ENCODE measurements around the gene EIF3L.
A peak's percentile ranks its signal among the peaks of the same experiment; 100 is the strongest.

EIF3L gene

GRCh38 chr22:37855462-37855861, 6.2 kb downstream of the EIF3L start:
- DNase-seq (ENCODE audit: low spot score): no peak

DNA sequence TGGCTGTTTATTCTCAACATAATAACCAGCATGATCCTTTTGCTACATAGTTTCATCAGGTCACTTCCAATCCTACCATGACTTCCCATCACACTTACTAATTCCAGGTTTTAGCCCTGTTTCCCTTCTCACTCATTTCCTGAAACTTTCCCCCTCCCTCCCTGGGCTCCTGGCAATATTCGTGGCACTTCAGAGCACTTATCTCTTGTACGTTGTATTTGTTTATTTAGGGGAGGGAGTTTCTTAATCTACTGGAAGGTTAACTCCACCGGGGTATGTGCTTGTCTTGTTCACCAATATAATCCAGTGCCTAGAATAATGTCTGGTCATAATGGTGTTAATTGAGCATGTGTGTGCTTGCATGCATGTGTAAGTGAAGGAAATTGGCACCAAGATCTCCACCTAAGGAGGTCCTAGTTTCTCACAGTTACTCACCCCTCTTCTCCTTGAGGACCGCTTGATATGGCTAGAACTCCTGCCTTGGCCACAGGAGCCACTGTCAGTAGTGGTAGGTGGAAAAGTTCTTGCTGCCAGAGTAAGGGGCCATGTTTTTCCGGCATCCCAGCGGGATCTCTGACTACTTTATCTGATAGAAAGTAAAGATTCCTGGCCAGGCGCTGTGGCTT, 11.7 kb downstream of the EIF3L start:
- DNase-seq (ENCODE audit: low spot score): no peak

- DNase-seq (ENCODE audit: low spot score): no peak
These were observed 13.5 kb downstream of the EIF3L start for GRCh38 chr22:37862570-37863325.

- DNase-seq (ENCODE audit: low spot score): no peak
These were observed 16.3 kb downstream of the EIF3L start for GRCh38 chr22:37865510-37865909.

GRCh38 chr22:37870273-37870672, 21.1 kb downstream of the EIF3L start:
- no peak for DNase-seq (ENCODE audit: low spot score)

DNA sequence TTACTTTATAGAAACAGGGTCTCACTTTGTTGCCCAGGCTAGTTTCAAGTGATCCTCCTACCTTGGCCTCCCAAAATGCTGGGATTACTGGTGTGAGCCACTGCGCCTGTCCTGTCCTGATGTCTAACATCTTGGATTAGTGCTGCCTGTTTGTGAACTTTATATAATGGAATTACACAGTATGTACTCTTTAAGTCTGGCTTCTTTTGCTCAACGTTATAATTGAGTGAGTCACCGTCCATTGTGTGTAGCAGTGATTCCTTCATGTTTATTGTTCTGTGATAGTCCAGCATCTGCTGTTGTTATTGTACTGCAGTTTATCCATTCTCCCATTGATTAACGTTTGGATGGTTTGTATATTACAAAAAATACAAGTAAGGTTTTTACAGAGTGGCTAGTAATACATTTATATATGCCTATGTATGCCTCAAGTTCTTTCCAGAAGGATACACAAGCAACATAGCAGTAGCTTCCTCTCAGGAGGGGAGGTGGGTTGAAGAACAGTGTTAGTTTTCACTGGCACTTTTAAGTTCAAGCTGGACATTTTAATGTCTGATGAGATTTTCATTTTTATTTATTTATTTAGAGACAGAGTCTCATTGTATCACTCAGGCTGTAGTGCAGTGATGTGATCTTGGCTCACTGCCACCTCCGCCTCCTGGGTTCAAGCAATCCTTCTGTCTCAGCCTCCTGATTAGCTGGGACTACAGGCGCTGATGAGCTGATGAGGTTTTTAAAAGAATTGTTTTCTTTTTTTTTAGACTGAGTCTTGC, 31.6 kb downstream of the EIF3L start:
- no peak for DNase-seq (ENCODE audit: low spot score)

DNA sequence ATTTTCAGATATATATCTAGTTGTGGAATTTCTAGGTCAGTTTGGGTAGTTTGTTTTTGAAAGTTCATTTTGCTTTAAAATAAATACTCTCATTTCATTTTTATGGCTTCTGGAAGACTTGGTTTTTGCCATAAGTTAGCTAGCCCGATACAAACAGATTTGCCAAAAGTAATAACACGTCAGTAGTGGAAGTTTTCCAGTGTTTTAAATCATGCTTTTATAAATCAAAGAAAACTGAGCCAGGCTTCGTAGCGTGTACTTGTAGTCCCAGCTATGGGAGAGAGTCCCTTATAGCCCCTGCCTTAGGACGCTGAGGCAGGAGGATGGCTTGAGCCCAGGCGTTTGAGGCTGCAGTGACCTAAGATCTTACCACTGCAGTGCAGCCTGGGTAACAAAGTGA, 35.2 kb downstream of the EIF3L start:
- no peak for DNase-seq (ENCODE audit: low spot score)

DNA sequence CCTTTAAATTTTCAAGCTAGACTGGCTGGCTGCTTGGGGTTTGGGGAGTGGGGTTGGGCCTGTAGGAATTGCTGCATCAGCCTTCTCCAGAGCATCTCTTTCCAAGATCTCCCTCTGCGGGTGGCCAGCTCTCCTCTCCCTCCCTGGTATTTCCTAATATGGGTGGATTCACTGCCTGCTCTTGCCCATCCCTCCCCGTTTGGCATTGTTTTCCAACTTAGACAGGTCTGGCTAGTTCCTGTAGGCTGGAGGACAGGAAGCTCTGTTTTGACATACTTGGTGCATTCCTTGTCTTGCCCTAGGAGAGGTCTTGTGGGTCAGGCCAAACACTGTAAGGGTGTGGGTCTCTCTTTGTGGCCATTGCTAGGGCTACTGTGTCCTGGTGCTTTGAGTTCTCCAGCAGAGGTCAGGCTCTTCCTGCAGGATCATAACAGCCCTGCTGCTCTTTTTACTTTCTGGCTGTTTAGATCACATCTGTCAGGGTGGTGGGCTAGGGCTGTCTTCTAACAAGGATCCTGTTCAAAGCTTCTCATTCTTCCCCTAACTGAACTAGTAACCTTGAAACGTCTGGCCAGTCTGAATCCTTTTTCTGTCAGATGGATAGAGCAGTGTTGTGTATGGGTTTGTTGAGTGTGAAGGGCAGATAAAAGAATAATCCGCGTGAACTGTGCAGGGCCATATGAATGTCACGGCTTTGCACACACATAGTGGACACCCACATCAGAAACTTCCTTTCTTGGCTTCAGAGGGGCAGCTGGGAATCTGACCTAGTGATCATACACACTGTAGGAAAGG, 38.6 kb downstream of the EIF3L start:
- DNase-seq (ENCODE audit: low spot score): no peak

DNA sequence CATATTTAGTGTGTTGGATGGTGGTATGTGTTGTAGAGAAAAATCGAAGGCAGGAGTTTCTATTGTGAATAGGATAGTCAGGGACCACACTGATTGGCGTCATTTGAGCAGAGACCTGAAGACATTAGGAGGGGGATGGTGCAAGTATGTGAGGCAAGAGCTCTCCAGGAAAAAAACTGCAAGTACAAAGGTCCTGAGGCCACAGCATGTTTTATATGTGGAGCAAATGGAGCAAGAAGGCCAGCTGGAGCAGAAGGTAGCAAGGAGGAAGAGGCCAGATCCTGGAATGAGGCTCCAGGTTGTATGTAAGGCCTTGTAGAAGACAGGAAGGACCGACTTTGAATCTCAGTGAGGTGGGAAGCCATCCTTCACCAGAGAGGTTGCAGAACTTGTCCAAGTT, 42.7 kb downstream of the EIF3L start:
- DNase-seq (ENCODE audit: low spot score): no peak

DNA sequence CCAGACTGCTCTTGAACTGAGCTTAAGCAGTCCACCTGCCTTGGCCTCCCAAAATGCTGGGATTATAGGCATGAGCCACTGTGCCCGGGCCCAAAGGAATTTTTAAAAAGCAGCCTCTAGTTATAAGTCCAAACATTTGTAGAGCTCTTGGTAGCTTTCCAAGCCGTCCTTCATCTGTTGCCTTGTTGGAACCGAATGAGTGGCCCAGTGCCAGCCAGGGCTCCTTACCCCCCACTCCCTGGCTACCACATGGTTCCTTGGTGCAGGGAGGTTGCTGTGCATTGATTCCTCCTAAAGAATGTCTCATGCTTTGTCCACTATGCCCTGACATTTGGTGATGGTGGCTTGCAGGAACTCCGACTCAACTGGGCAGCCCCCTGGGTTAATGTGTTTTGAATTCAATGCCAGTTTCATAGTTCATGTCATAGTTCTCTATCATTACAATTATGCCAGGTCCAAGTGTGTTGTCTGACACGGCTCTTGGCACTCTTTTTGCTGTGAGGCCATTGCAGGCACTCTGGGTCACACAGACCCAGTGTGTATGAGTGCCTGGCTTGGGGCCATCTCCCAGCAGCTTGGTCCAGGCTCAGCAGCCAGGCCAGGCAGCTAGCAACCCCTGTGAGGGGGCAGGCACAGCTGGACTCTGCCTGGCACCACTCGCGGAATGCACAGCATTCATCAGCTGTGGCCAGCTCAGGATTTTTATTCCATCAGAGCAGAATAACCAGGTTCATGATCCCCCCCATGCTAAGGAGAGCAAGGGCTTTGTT, 43.5 kb downstream of the EIF3L start:
- DNase-seq (ENCODE audit: low spot score): no peak

DNA sequence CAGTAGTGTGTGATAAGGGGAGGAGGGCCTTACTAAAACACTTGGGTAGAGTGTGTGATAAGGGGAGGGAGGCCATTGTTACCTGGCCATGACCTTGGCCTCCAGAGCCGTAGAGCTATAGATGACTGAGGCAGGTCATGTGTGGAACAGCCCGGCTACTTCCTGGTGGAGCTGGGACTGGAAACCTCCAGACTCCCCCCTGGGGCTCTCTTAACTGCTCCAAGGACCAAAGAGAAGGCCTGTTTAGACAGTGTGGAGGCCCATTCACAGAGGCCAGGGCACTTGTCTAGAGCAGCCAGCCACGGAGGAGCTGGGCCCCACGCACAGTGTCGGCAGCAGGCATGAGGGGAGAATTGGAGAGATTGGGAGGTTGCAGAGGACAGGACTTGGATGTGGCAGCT, 44.4 kb downstream of the EIF3L start:
- DNase-seq (ENCODE audit: low spot score): no peak

DNA sequence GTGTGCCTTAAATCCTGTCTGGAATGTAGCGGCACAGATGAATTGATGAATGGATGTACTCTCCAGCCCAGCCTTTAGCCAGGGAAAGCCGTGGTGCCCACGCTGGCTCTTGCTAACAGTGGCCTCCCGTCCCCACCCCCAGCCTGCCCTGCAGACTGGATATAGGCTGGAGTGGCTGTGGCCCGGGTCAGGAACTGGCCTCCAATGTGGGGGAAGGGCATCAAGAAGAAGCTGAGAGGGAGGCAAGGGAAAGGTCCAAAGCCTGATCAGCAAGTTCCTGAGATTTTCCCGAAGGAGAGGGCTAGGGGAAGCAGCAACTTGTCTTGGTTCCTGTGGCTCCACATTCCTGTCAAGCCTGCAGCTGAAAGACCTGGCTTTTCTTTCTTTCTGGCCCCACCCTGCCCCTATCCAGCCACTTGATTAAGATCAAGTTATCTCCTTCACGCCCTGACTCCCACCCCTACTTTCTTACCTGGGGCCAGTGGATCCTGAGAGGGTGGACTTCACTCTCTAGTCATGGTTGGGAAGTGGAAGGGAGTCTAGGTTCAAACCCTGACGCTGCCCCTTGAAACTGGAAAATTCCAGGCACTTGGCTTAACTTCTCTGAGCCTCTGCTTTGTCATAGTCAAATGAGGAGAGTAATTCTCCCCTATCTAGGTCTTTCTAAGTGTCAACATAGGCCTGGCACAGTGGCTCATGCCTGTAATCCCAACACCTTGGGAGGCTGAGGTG, 45.9 kb downstream of the EIF3L start:
- DNase-seq (ENCODE audit: low spot score): peak; percentile 39

- DNase-seq (ENCODE audit: low spot score): peak; percentile 75
These were observed 47.0 kb downstream of the EIF3L start for GRCh38 chr22:37896181-37896592.

DNA sequence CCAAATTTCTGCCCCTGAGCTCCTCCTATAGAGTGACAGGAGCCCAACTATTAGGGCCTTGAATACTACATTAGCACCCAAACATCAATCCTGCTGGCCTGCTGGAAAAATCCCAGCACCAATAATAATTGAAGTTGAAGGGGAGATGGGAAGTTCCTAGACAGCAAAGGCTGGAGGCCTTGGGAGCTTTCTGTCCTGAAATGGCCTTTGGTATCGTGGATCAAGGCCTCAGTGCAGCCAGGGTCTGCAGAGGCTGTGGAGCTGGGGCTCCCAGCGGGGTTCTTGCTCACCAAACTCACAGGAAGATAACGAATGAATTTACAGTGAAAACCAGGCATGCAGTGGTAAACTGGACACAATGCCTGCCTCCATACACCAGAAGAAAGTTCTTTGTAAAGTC, 47.7 kb downstream of the EIF3L start:
- no peak for DNase-seq (ENCODE audit: low spot score)

- no peak for DNase-seq (ENCODE audit: low spot score)
These were observed 48.6 kb downstream of the EIF3L start for GRCh38 chr22:37897807-37898206.

GRCh38 chr22:37898441-37899181, 49.4 kb downstream of the EIF3L start:
- DNase-seq (ENCODE audit: low spot score): peak; percentile 93

- peak; percentile 84 for DNase-seq (ENCODE audit: low spot score)
These were observed 55.6 kb downstream of the EIF3L start for GRCh38 chr22:37904572-37905533.

DNA sequence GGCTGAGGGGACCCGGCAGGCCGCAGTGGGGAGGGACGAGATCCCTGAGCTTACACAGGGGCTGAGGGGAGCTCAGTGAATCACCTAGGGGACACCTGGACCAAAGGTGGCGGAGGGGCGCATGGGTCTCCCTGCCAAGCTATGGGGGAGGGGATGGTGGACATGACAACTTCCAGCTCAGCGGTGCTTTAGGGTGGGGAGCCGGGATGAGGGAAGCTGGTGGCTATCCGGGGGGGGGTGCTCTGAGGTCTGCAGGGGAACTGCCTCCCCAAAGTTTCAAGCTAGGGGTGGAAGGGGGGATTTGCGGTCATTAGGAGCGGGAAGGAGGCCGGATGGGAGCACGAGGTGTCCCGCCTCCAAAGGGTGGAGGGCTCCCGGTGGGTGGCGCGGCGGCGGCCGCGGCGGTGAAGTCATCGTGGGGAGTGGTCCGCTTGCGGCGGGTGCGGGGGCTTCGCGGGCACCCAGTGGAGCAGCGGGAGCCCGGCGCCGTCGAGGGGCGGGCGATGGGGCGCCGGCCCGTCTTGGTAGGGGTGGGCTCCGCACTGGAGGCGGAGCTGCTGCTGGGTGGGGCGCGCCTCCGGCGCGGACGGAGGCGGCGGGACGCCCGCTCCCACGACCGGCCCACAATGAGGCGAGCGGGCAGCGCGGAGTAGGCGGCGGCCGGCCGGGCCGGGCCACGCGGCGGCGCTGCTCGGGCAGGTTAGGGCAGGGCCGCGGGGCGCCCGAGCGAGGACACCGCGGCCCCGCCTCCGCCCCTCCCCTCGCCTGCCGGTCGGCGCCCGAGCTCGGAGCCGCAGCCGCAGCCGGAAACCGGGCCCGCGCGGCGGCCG, 56.5 kb downstream of the EIF3L start, which contains the start of gene MICALL1:
TSS of gene MICALL1 (plus strand) at position 764 of the 830 bp plus-strand sequence. CDS start 126 bp downstream, outside the sequence.
- DNase-seq (ENCODE audit: low spot score): peak; percentile 87

Data from LoVo (cell line).